Activated T-helper 1 cell treated with anti-CD3 and anti-CD28 coated beads, Interleukin-12 subunit alpha, Interleukin-12 subunit beta, Interleukin-2, Interleukin-4 antibody, amounts not matched to agents 30 ng/mL and 10 ng/mL and 1 ng/mL, durations not matched to agents 14 hours and 24 hours and 36 hours (primary cell): ENCODE results near the gene DIAPH2. TPM values are rescaled to one million over a fixed set of nuclear protein-coding genes. Genes with fewer than 3 reads are reported as not detected.

Experiments used
- total RNA-seq: library from RNA; stranded (reverse); gene quantifications from 2 replicates; pipeline ENCODE4 v1.2.3, GENCODE V29; 2022

DIAPH2 gene
- total RNA-seq, 1 donor from 2014 or later: 10.8 TPM

Other genes starting within 250 kb of the DIAPH2 start
- 0.78 and 0.88 TPM in 2 replicates for gene RPA4, start 199.1 kb downstream of the DIAPH2 start, total RNA-seq